ENCODE results near the gene TMEM267.
"Not testable (repeated sequence)": the region's sequence is repeated elsewhere in the genome, so short reads cannot be mapped to it uniquely, and the experiment has no call there.

The TMEM267 gene

GRCh38 chr5:43485406-43485805, 1.7 kb upstream of the TMEM267 start:
- H3K4me3 ChIP-seq (ENCODE audit: low read depth, low read length) = no peak overlapping the region
- peak; percentile 2 for DNase-seq (ENCODE audit: low read depth)
- TF ChIP-seq CTCF (conservative IDR thresholded peaks at IDR 0.05; ENCODE audit: low read depth, low read length) = no peak

GRCh38 chr5:43484106-43484849, 613 bp upstream of the TMEM267 start:
- H3K4me3 ChIP-seq (ENCODE audit: low read depth, low read length) = peak overlapping the region; percentile 74
- peak; percentile 88 for DNase-seq (ENCODE audit: low read depth)
- TF ChIP-seq CTCF (conservative IDR thresholded peaks at IDR 0.05; ENCODE audit: low read depth, low read length) = peak; percentile 80

- H3K4me3 ChIP-seq (ENCODE audit: low read depth, low read length) = peak overlapping the region; percentile 74
- TF ChIP-seq CTCF (conservative IDR thresholded peaks at IDR 0.05; ENCODE audit: low read depth, low read length) = no peak
- peak; percentile 26 for DNase-seq (ENCODE audit: low read depth)
Measured at GRCh38 chr5:43482490-43483297, 971 bp downstream of the TMEM267 start.

DNA sequence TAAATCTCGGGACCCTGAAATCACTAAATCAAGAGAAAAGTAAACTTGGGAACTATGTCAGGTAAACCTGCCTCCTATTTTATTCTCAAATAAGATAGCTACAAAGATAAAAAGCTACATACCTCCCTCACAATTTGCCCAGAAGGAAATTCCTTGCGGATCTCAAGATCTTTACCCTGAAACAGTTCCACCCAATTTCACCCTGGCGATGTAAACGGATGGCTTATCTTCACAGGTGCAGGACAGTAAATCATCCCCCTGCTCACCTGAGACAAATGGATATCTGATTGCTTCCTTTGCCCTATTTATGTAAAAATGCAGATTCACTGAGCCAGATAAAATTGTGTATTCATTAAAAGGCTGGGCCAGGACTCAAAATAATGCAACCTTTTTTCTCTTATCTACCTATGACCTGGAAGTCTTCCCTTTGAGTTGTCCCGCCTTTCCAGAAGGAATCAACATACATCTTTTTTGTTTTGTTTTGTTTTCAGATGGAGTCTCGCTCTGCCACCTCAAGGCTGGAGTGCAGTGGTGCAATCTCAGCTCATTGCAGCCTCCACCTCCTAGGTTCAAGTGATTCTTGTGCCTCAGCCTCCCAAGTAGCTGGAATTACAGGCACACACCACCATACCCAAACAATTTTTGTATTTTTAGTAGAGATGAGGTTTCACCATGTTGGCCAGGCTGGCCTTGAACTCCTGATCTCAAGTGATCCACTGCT, 13.8 kb downstream of the TMEM267 start:
- peak; percentile 8 for DNase-seq (ENCODE audit: low read depth)
- H3K4me3 ChIP-seq (ENCODE audit: low read depth, low read length) = no peak overlapping the region
- peak; percentile 23 for TF ChIP-seq CTCF (conservative IDR thresholded peaks at IDR 0.05; ENCODE audit: low read depth, low read length)

- no peak for TF ChIP-seq CTCF (conservative IDR thresholded peaks at IDR 0.05; ENCODE audit: low read depth, low read length)
- DNase-seq (ENCODE audit: low read depth) = no peak
- H3K4me3 ChIP-seq (ENCODE audit: low read depth, low read length) = no peak overlapping the region
Measured at GRCh38 chr5:43467100-43467499, 16.6 kb downstream of the TMEM267 start.

- H3K4me3 ChIP-seq (ENCODE audit: low read depth, low read length); DNase-seq (ENCODE audit: low read depth): not testable (repeated sequence)
Measured at GRCh38 chr5:43465455-43465854, 18.2 kb downstream of the TMEM267 start.

DNA sequence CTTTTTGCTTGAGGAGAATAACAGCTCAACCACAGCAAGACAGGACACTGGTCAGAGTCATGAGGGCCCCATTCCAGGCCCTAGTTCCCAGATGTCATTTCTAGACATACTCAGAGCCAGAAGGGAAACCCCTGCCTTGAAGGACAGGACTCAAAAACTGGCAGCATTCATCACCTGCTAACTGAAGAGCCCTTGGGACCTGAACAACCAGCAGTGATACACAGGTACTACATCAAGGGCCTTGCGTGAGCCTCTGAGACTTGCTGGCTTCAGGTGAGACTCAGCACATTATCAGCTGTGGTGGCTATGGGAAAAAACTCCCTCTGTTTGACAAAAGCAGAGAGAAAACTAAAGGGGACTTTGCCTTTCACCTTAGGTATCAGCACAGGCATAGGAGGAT, 22.6 kb downstream of the TMEM267 start:
- no peak overlapping the region for H3K4me3 ChIP-seq (ENCODE audit: low read depth, low read length)
- no peak for TF ChIP-seq CTCF (conservative IDR thresholded peaks at IDR 0.05; ENCODE audit: low read depth, low read length)
- no peak for DNase-seq (ENCODE audit: low read depth)

All from choroid plexus epithelial cell (primary cell).